SK-N-MC (cell line): ENCODE data around the gene PRM2.

Experiments
- EZH2 ChIP-seq: fragments of 200-600 bp; sonication (generic); IDR thresholded peaks from one replicate; pipeline ENCODE4 v1.6.1; 2017; ENCODE audit warnings: antibody characterized with exemption
- FOXP2 ChIP-seq: optimal IDR thresholded peaks from 2 replicates; pipeline ENCODE3; 2011; ENCODE audit warnings: mild to moderate bottlenecking, moderate library complexity; ENCODE audit not compliant: insufficient read depth; ENCODE audit errors: extremely low read length, control extremely low read depth

DNA sequence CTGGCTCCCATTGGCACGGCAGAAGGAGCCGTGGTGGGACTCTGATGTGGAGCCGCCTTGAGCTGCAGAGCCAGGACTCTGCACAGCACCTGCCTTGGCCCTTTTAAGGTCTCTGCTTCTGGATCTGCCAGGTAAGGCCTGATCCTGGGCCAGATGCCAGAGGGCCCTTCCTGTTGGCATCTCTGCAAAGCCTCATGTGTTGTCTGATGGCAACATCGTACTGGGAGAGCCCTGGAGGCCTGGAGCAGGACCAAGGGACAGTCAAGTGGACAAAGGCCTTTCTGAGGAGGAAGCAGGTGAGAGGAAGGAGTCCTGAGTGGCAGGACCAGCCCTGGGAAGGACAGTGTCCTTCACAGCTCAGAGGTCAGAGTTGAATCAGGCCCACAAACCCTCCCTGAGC, 46.4 kb downstream of the PRM2 start:
- TF ChIP-seq EZH2 (no peak), FOXP2 (no peak)
